Liver (tissue), 3 donors: ENCODE measurements around the gene ZNF618.

ENCODE experiments used
- CTCF ChIP-seq: fragments of 150-350 bp; IDR thresholded peaks from 2 replicates; pipeline ENCODE4 v1.5.1; 2017; ENCODE audit warnings: improper control_type of control experiment, low read depth, low read length; ENCODE audit not compliant: missing input control
- JUND ChIP-seq, 2 donors: IDR thresholded peaks; 2 replicates each; pipeline ENCODE4 v1.6.1; 2016; ENCODE audit warnings: antibody characterized with exemption in 2 of 2
- MAX ChIP-seq: IDR thresholded peaks from 2 replicates; pipeline ENCODE4 v1.6.1; 2016; ENCODE audit warnings: antibody characterized with exemption
- REST ChIP-seq: IDR thresholded peaks from 2 replicates; pipeline ENCODE4 v1.6.1; 2016; ENCODE audit warnings: antibody characterized with exemption, mild to moderate bottlenecking
- TAF1 ChIP-seq: conservative IDR thresholded peaks from 2 replicates; pipeline ENCODE4 v1.6.1; 2016; ENCODE audit warnings: antibody characterized with exemption, mild to moderate bottlenecking
- YY1 ChIP-seq: IDR thresholded peaks from 2 replicates; pipeline ENCODE4 v1.6.1; 2016; ENCODE audit warnings: antibody characterized with exemption, mild to moderate bottlenecking
- ZBTB33 ChIP-seq: IDR thresholded peaks from 2 replicates; pipeline ENCODE4 v1.6.1; 2016; ENCODE audit warnings: antibody characterized with exemption
- donor health status: healthy.
- donor health status: healthy.

- TF ChIP-seq CTCF (no peak), JUND (IDR thresholded peaks at IDR 0.05) (no peak), REST (no peak), MAX (no peak), YY1 (no peak), ZBTB33 (no peak), TAF1 (no peak)
These were observed 140.7 kb downstream of the ZNF618 start for GRCh38 chr9:114016629-114017423.
